Liver (tissue), 9 donors: ENCODE data around the gene CCDC167. TPM values are rescaled to one million over a fixed set of nuclear protein-coding genes. Genes with fewer than 3 reads are reported as not detected.

Experiments
- DNase-seq: peaks from one replicate; pipeline ENCODE4 v3.0.0-alpha.2; 2017; ENCODE audit warnings: low spot score
- H3K27ac ChIP-seq, 2 donors: one replicate each; pipeline ENCODE4 v1.7.0; 2013; ENCODE audit warnings: inconsistent platforms in 2 of 2, low read length in 2 of 2, control low read depth in 1 of 2, low read depth in 1 of 2, mild to moderate bottlenecking in 1 of 2
- H3K27me3 ChIP-seq, 4 donors: one replicate each; pipeline versions ENCODE4 v1.6.1 to v1.7.0; 2013; ENCODE audit warnings: low read length in 3 of 4, inconsistent platforms in 1 of 4, mild to moderate bottlenecking in 1 of 4, moderate library complexity in 1 of 4; ENCODE audit not compliant: control insufficient read depth in 4 of 4, insufficient read depth in 4 of 4
- H3K36me3 ChIP-seq, 4 donors: one replicate each; pipeline versions ENCODE4 v1.6.1 to v1.7.0; 2013; ENCODE audit warnings: low read length in 3 of 4, mild to moderate bottlenecking in 3 of 4, low read depth in 1 of 4, moderate library complexity in 1 of 4; ENCODE audit not compliant: control insufficient read depth in 4 of 4, insufficient read depth in 3 of 4
- H3K4me1 ChIP-seq, 4 donors: one replicate each; pipeline versions ENCODE4 v1.6.1 to v1.7.0; 2013; ENCODE audit warnings: low read length in 3 of 4, mild to moderate bottlenecking in 3 of 4, moderate library complexity in 1 of 4; ENCODE audit not compliant: control insufficient read depth in 4 of 4, insufficient read depth in 4 of 4
- H3K4me3 ChIP-seq, 3 donors: one replicate each; pipeline versions ENCODE4 v1.6.1 to v1.7.0; 2013; ENCODE audit warnings: low read length in 3 of 3, control low read depth in 1 of 3, low read depth in 1 of 3, mild to moderate bottlenecking in 1 of 3
- H3K9ac ChIP-seq, 2 donors: one replicate each; pipeline ENCODE4 v1.7.0; 2013; ENCODE audit warnings: low read length in 2 of 2, mild to moderate bottlenecking in 2 of 2, moderate library complexity in 2 of 2, control low read depth in 1 of 2, low read depth in 1 of 2
- H3K9me3 ChIP-seq, 4 donors: one replicate each; pipeline versions ENCODE4 v1.6.1 to v1.7.0; 2013; ENCODE audit warnings: low read length in 3 of 4; ENCODE audit not compliant: control insufficient read depth in 4 of 4
- ATF3 ChIP-seq: IDR thresholded peaks from 2 replicates; pipeline ENCODE4 v1.6.1; 2016; ENCODE audit warnings: antibody characterized with exemption
- EGR1 ChIP-seq, 2 donors: IDR thresholded peaks; 2 replicates each; pipeline ENCODE4 v1.6.1; 2016 to 2018; ENCODE audit warnings: antibody characterized with exemption in 2 of 2, low read depth in 2 of 2
- FOXA1 ChIP-seq: IDR thresholded peaks from 2 replicates; pipeline ENCODE4 v1.6.1; 2016; ENCODE audit warnings: antibody characterized with exemption
- FOXA2 ChIP-seq: IDR thresholded peaks from 2 replicates; pipeline ENCODE4 v1.6.1; 2016; ENCODE audit warnings: antibody characterized with exemption
- GABPA ChIP-seq, 2 donors: IDR thresholded peaks in 1 of 2; conservative IDR thresholded peaks in 1 of 2; 2 replicates each; pipeline ENCODE4 v1.6.1; 2016; ENCODE audit warnings: antibody characterized with exemption in 2 of 2, mild to moderate bottlenecking in 1 of 2, moderate library complexity in 1 of 2
- HNF4A ChIP-seq, 2 donors: conservative IDR thresholded peaks; 2 replicates each; pipeline ENCODE4 v1.6.1; 2016; ENCODE audit warnings: antibody characterized with exemption in 2 of 2, mild to moderate bottlenecking in 2 of 2
- HNF4G ChIP-seq: IDR thresholded peaks from 2 replicates; pipeline ENCODE4 v1.6.1; 2016; ENCODE audit warnings: antibody characterized with exemption
- JUND ChIP-seq, 2 donors: IDR thresholded peaks; 2 replicates each; pipeline ENCODE4 v1.6.1; 2016; ENCODE audit warnings: antibody characterized with exemption in 2 of 2
- MAX ChIP-seq: IDR thresholded peaks from 2 replicates; pipeline ENCODE4 v1.6.1; 2016; ENCODE audit warnings: antibody characterized with exemption
- NR2F2 ChIP-seq: IDR thresholded peaks from 2 replicates; pipeline ENCODE4 v1.6.1; 2016; ENCODE audit warnings: antibody characterized with exemption
- RAD21 ChIP-seq, 2 donors: IDR thresholded peaks; 2 replicates each; pipeline ENCODE4 v1.6.1; 2016; ENCODE audit warnings: antibody characterized with exemption in 2 of 2, mild to moderate bottlenecking in 2 of 2
- REST ChIP-seq: IDR thresholded peaks from 2 replicates; pipeline ENCODE4 v1.6.1; 2016; ENCODE audit warnings: antibody characterized with exemption, mild to moderate bottlenecking
- RXRA ChIP-seq, 2 donors: IDR thresholded peaks; 2 replicates each; pipeline ENCODE4 v1.6.1; 2017 to 2018; ENCODE audit warnings: antibody characterized with exemption in 2 of 2, mild to moderate bottlenecking in 1 of 2
- TAF1 ChIP-seq: conservative IDR thresholded peaks from 2 replicates; pipeline ENCODE4 v1.6.1; 2016; ENCODE audit warnings: antibody characterized with exemption, mild to moderate bottlenecking
- YY1 ChIP-seq: IDR thresholded peaks from 2 replicates; pipeline ENCODE4 v1.6.1; 2016; ENCODE audit warnings: antibody characterized with exemption, mild to moderate bottlenecking
- ZBTB33 ChIP-seq: IDR thresholded peaks from 2 replicates; pipeline ENCODE4 v1.6.1; 2016; ENCODE audit warnings: antibody characterized with exemption
- WGBS: extraction: QIAGEN DNeasy Blood & Tissue Kit; methylation state at CpG from one replicate; pipeline ENCODE4 v1.1.7; 2013; 5-methylcytosine and 5-hydroxymethylcytosine counted together
- polyA plus RNA-seq, 2 donors: library from polyadenylated mRNA; stranded (reverse) in 1 of 2; unstranded in 1 of 2; fragments of 200-250 nt in 1 of 2; fragments of >200 nt in 1 of 2; fragmentation: Nextera tagmentation in 1 of 2; extraction: Ambion mirVana in 1 of 2; gene quantifications; one replicate each; pipeline versions ENCODE4 v1.2.1 to v1.2.3, GENCODE V29; 2013 to 2015
- total RNA-seq, 2 donors: library from RNA; depleted of rRNA; stranded (reverse); fragments of >200 nt; gene quantifications; one replicate each; pipeline ENCODE4 v1.2.3, GENCODE V29; 2014
- TF ChIP-seq, protein P1 (sequence below): fragments of 150-350 bp; IDR thresholded peaks from 2 replicates; pipeline ENCODE4 v1.5.1; 2017; ENCODE audit warnings: improper control_type of control experiment, low read depth, low read length; ENCODE audit not compliant: missing input control
- donor health status: healthy.
- donor health status: healthy.
- donor health status: healthy.
- donor health status: healthy.
- donor health status: healthy.

The CCDC167 gene
- total and polyA plus RNA-seq, 4 donors, result 14.1 to 54.8 (median 42.7) TPM

- TF ChIP-seq NR2F2 (no peak), ZBTB33 (no peak), ATF3 (no peak), GABPA (IDR thresholded peaks at IDR 0.05 in 1 of 2, conservative IDR thresholded peaks at IDR 0.05 in 1 of 2) (no peak), HNF4A (conservative IDR thresholded peaks at IDR 0.05) (no peak), FOXA2 (no peak), JUND (IDR thresholded peaks at IDR 0.05) (no peak), YY1 (no peak), RAD21 (IDR thresholded peaks at IDR 0.05) (no peak), RXRA (IDR thresholded peaks at IDR 0.05) (no peak), EGR1 (IDR thresholded peaks at IDR 0.05; ENCODE audit: low read depth in 2 of 2) (no peak), FOXA1 (no peak), REST (no peak), MAX (no peak), TAF1 (no peak), HNF4G (no peak)
- TF ChIP-seq, protein P1, sequence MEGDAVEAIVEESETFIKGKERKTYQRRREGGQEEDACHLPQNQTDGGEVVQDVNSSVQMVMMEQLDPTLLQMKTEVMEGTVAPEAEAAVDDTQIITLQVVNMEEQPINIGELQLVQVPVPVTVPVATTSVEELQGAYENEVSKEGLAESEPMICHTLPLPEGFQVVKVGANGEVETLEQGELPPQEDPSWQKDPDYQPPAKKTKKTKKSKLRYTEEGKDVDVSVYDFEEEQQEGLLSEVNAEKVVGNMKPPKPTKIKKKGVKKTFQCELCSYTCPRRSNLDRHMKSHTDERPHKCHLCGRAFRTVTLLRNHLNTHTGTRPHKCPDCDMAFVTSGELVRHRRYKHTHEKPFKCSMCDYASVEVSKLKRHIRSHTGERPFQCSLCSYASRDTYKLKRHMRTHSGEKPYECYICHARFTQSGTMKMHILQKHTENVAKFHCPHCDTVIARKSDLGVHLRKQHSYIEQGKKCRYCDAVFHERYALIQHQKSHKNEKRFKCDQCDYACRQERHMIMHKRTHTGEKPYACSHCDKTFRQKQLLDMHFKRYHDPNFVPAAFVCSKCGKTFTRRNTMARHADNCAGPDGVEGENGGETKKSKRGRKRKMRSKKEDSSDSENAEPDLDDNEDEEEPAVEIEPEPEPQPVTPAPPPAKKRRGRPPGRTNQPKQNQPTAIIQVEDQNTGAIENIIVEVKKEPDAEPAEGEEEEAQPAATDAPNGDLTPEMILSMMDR, result no peak
- no peaks in the 10 kb centered on the region for H3K9me3 ChIP-seq
Observed at GRCh38 chr6:37433657-37434271, 65.9 kb downstream of the CCDC167 start.

More at GRCh38 chr6:37433657-37434271, 65.9 kb downstream of the CCDC167 start:
- DNase-seq, result no peak
- Histone ChIP-seq H3K9ac (peak overlapping the region; percentile 91 to 92), H3K4me3 (peak overlapping the region; percentile 80 to 96 (median 93)), H3K36me3 (peaks cover 0 to 23% (median 10%) of the 10 kb centered on the region in 4 donors), H3K27ac (peak overlapping the region; percentile 90 to 92), H3K27me3 (no peaks in the 10 kb centered on the region), H3K4me1 (peaks cover 0 to 16% (median 12%) of the 10 kb centered on the region in 4 donors)
- 10% methylated on average over 13 of the region's 13 CpGs for WGBS

Other genes starting within 250 kb of the CCDC167 start
- 10 to 100 TPM in 1 of 2 donors, 1 to 10 TPM in 1; 2.4 to 10.7 TPM for gene TBC1D22B, start 242.1 kb downstream of the CCDC167 start, total RNA-seq
- gene TBC1D22B, start 242.1 kb downstream of the CCDC167 start, polyA plus RNA-seq, result 1 to 10 TPM; 1.4 TPM
- 1 to 10 TPM in 1 of 2 donors, under 1 TPM in 1; 0.67 to 3.2 TPM for gene TMEM217, start 241.7 kb downstream of the CCDC167 start, total RNA-seq
- under 1 TPM; 0.39 to 0.57 TPM for gene TMEM217, start 241.7 kb downstream of the CCDC167 start, polyA plus RNA-seq
- gene RNF8, start 145.9 kb downstream of the CCDC167 start, total RNA-seq, result 1 to 10 TPM; 8.5 to 9.9 TPM
- 1 to 10 TPM; 6.1 to 6.5 TPM for gene RNF8, start 145.9 kb downstream of the CCDC167 start, polyA plus RNA-seq
- 10 to 100 TPM; 25.4 to 25.5 TPM for gene CMTR1, start 66.7 kb downstream of the CCDC167 start, total RNA-seq
- gene CMTR1, start 66.7 kb downstream of the CCDC167 start, polyA plus RNA-seq, result 10 to 100 TPM in 1 of 2 donors, 1 to 10 TPM in 1; 4.7 to 12.2 TPM
- gene MDGA1, start 198.0 kb upstream of the CCDC167 start, total RNA-seq, result under 1 TPM; 0.33 to 0.92 TPM
- under 1 TPM; 0.15 to 0.77 TPM for gene MDGA1, start 198.0 kb upstream of the CCDC167 start, polyA plus RNA-seq